PC-3 (cell line): ENCODE measurements around the gene ARHGAP18.

Experiments used
- CTCF ChIP-seq: fragments of 300-600 bp; sonication (generic); conservative IDR thresholded peaks from 2 replicates; pipeline ENCODE4 v1.5.1; 2017; ENCODE audit warnings: antibody characterized with exemption, low read depth, mild to moderate bottlenecking, low read length
- EZH2phosphoT487 ChIP-seq: fragments of 300-600 bp; sonication (generic); IDR thresholded peaks from 2 replicates; pipeline ENCODE4 v1.6.1; 2018; ENCODE audit warnings: mild to moderate bottlenecking, antibody characterized with exemption, low read length, borderline replicate concordance

GRCh38 chr6:129749749-129750120 is 39.8 kb upstream of the ARHGAP18 start:
- no peak for TF ChIP-seq CTCF
- TF ChIP-seq EZH2phosphoT487: no peak
